Body of pancreas (tissue), 4 donors: ENCODE results near the gene OSCP1.

Experiments
- POLR2A ChIP-seq, 3 donors: fragments of 450-650 bp; IDR thresholded peaks; one replicate each; pipeline ENCODE4 v1.6.1; 2016; ENCODE audit warnings: antibody characterized with exemption in 3 of 3, mild to moderate bottlenecking in 2 of 3
- TF ChIP-seq, protein P1 (sequence below), 7 experiments: fragments of 450-650 bp in 4 of 7; fragments of 200-600 bp in 3 of 7; sonication (generic) in 3 of 7; IDR thresholded peaks; one replicate each; pipeline ENCODE4 v1.5.1; 2016 to 2019; ENCODE audit warnings: antibody characterized with exemption in 7 of 7

DNA sequence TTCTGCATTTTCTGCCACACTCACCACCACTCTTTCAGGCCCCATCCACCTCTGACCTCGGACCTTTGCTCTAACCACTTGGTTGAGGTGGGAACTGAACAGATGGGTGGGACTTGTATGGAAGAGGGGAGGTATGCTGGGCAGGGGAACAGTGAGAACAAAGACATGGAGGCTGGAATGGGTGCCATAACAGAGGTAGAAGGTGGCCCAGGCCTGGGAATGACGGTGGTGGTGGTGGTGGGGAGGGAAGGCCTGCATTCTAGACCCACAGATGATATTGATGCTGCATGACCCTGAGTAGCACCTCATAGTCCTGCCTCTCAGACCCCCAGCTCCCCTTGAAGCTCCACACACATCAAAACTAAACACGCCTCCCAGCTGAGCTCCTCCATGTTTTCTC is 37.7 kb upstream of the OSCP1 start:
- TF ChIP-seq, protein P1, sequence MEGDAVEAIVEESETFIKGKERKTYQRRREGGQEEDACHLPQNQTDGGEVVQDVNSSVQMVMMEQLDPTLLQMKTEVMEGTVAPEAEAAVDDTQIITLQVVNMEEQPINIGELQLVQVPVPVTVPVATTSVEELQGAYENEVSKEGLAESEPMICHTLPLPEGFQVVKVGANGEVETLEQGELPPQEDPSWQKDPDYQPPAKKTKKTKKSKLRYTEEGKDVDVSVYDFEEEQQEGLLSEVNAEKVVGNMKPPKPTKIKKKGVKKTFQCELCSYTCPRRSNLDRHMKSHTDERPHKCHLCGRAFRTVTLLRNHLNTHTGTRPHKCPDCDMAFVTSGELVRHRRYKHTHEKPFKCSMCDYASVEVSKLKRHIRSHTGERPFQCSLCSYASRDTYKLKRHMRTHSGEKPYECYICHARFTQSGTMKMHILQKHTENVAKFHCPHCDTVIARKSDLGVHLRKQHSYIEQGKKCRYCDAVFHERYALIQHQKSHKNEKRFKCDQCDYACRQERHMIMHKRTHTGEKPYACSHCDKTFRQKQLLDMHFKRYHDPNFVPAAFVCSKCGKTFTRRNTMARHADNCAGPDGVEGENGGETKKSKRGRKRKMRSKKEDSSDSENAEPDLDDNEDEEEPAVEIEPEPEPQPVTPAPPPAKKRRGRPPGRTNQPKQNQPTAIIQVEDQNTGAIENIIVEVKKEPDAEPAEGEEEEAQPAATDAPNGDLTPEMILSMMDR (IDR thresholded peaks at IDR 0.05), result no peak
- no peak for TF ChIP-seq POLR2A (IDR thresholded peaks at IDR 0.05)
